Calu3 (cell line): Measurements from ENCODE around the gene MVB12A. TPM values are rescaled to one million over a fixed set of nuclear protein-coding genes. Genes with fewer than 3 reads are reported as not detected.

Experiments used
- BruUV-seq: library from RNA; stranded (reverse); fragments of 400-500 nt; replicated peaks from 2 replicates; lab custom pipeline; 2021; lab: Mats Ljungman, UMichigan
- CTCF ChIA-PET: fragments of 300-600 bp; sonication (Branson Sonifier 250); formaldehyde crosslinking; loops from one replicate; lab custom pipeline; 2022; ENCODE audit warnings: antibody characterized with exemption; lab: Charles Lee
- DNase-seq: peaks from one replicate; pipeline ENCODE4 v3.0.0; 2022
- H3K27ac Mint-ChIP-seq: one replicate; pipeline ENCODE4 v1.8.0; 2022; ENCODE audit warnings: mixed read lengths; ENCODE audit not compliant: unreplicated experiment
- H3K27me3 Mint-ChIP-seq: one replicate; pipeline ENCODE4 v1.8.0; 2022; ENCODE audit warnings: mixed read lengths; ENCODE audit not compliant: unreplicated experiment
- H3K36me3 Mint-ChIP-seq: one replicate; pipeline ENCODE4 v1.8.0; 2022; ENCODE audit warnings: mild to moderate bottlenecking, moderate library complexity, mixed read lengths; ENCODE audit not compliant: insufficient read depth, unreplicated experiment
- H3K4me1 Mint-ChIP-seq: one replicate; pipeline ENCODE4 v1.8.0; 2022; ENCODE audit warnings: mild to moderate bottlenecking, low read depth, mixed read lengths; ENCODE audit not compliant: unreplicated experiment
- H3K4me3 Mint-ChIP-seq: one replicate; pipeline ENCODE4 v1.8.0; 2022; ENCODE audit warnings: mild to moderate bottlenecking, low read depth, moderate library complexity, mixed read lengths; ENCODE audit not compliant: unreplicated experiment
- H3K9me3 Mint-ChIP-seq: one replicate; pipeline ENCODE4 v1.8.0; 2022; ENCODE audit warnings: low read depth, mixed read lengths; ENCODE audit not compliant: unreplicated experiment
- CTCF ChIP-seq: fragments of 200-600 bp; IDR thresholded peaks from one replicate; pipeline ENCODE4 v1.8.0; 2022; ENCODE audit warnings: antibody characterized with exemption; ENCODE audit not compliant: unreplicated experiment
- intact Hi-C: fragments of 100-400 bp; cut with micrococcal nuclease; formaldehyde crosslinking; loops from one replicate; pipeline ENCODE4 v1.10.0; 2022; ENCODE audit not compliant: unreplicated experiment
- total RNA-seq: library from RNA; stranded (reverse); gene quantifications from 2 replicates; pipeline ENCODE4 v1.2.3, GENCODE V29; 2022

The MVB12A gene
- total RNA-seq, 1 experiment from 2014 or later: 41.1 TPM

DNA sequence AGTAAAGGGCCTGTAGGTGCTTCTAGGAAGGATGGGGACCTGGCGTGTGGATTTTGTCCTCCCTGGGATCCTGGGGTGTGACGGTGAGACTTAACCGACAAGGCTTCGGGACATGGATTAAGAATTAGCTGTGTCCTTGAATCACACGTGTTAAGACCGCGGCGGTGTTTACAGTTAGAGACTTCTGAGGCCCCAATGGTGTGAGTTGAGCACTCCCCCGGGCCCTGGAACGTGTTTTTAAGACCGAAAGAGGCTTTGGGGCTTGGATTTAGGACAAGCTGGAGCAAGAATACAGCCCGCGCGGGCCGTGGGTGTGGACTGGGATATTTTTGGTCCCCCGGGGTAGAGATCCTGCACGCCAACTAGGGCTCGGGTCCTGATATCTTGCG, 49.2 kb downstream of the MVB12A start:
- CTCF ChIA-PET: interaction anchor here (0.6 kb wide), 1 partner anchor 25 kb away, joined by 4 read pairs; no protein-coding TSS in a partner anchor
- Mint-ChIP-seq H3K9me3 (no peaks in the 10 kb centered on the region), H3K4me1 (peaks cover 18% of the 10 kb centered on the region), H3K4me3 (peak overlapping the region; percentile 81), H3K27ac (peak overlapping the region; percentile 24), H3K36me3 (peaks cover 53% of the 10 kb centered on the region), H3K27me3 (no peaks in the 10 kb centered on the region)
- intact Hi-C loops: no loop called here
- no peak for DNase-seq
- no peak for TF ChIP-seq CTCF
- BruUV-seq: no TSS peak

DNA sequence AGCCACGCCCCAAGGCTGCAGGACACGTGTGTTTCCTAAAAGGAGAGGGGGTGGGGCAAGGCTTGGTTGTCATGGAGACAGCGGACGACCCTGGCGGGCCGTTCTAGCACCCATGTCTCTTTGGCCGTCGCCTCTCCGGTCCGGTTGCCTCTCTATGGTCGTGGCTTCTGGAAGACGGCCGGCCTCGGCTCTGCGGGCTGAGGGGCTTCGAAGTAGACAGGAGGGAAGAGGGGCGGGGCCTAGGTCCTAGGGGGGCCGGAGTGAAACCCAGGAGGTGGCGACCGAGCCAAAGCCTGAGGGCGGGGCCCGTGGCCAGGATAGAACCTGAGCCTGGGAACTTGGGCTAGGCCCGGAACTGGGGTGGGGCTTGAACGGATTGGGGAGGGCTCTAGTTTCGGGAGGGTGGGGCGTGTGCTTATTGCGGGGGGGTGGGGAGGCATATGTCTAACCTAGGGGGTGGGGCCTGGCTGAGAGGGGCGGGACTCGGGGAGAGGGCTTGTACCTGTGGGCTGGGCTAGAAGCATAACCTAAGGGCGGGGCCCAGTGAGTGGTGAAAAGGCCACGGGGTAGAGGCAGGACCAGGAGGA, 49.7 kb downstream of the MVB12A start:
- no TSS peak for BruUV-seq
- peak overlapping the region; percentile 24 for H3K27ac Mint-ChIP-seq

DNA sequence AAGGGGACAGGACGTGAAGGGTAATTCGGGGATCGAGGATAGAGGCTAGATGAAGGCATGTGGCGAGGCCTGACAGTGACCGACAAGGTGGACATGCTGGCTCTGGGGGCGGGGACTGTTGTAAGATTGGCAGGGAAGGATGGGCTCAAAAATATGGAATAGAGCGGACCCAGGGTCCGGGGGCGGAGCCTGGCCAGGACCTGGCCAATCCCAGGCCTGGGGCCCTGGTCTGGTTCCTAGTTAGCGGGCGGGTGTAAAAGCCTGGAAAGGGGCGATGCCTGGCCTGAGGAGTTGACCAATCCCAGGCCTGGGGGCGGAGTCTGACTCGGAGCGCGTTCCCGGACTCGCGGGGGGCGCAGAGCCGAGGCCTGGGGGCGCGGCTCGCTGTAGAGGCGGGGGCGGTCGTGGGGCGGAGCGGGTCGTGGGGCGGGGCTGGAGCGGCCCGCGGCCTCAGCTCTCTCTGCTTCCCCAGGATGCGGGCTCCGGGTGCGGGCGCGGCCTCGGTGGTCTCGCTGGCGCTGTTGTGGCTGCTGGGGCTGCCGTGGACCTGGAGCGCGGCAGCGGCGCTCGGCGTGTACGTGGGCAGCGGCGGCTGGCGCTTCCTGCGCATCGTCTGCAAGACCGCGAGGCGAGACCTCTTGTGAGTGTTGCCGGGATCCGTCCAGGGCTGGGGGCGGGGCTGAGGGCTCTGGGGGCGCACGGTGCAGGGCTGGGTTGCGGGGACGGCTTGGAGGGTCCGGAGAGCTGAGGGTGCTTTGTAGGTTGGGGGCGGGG, 50.4 kb downstream of the MVB12A start, which contains the start of gene SLC27A1:
SLC27A1 (plus strand) TSS at position 457 of the 774 bp plus-strand sequence; CDS start at position 474, 17 bp downstream.
- intact Hi-C loops: no loop called here
- Mint-ChIP-seq H3K9me3 (no peaks in the 10 kb centered on the region), H3K27ac (peak within 1 kb of the TSS; percentile 59), H3K27me3 (no peaks in the 10 kb centered on the region), H3K4me1 (peaks cover 18% of the 10 kb centered on the region), H3K4me3 (peak within 1 kb of the TSS; percentile 81), H3K36me3 (peaks cover 53% of the 10 kb centered on the region)
- TF ChIP-seq CTCF: no peak
- CTCF ChIA-PET: interaction anchor here (1.0 to 1.3 kb wide), 2 partner anchors 26 to 41 kb away, joined by 3 to 7 read pairs; partner anchors contain the start of gene PGLS
- peak; percentile 97 for DNase-seq
- BruUV-seq: no TSS peak

More for the DNA sequence above, 49.7 kb downstream of the MVB12A start:
- peak; percentile 91 for DNase-seq
- Mint-ChIP-seq H3K4me3 (peak overlapping the region; percentile 81), H3K36me3 (peaks cover 53% of the 10 kb centered on the region), H3K27me3 (no peaks in the 10 kb centered on the region), H3K9me3 (no peaks in the 10 kb centered on the region), H3K4me1 (peaks cover 18% of the 10 kb centered on the region)
- CTCF ChIA-PET: no interaction called here
- TF ChIP-seq CTCF: no peak
- intact Hi-C loops: no loop called here

DNA sequence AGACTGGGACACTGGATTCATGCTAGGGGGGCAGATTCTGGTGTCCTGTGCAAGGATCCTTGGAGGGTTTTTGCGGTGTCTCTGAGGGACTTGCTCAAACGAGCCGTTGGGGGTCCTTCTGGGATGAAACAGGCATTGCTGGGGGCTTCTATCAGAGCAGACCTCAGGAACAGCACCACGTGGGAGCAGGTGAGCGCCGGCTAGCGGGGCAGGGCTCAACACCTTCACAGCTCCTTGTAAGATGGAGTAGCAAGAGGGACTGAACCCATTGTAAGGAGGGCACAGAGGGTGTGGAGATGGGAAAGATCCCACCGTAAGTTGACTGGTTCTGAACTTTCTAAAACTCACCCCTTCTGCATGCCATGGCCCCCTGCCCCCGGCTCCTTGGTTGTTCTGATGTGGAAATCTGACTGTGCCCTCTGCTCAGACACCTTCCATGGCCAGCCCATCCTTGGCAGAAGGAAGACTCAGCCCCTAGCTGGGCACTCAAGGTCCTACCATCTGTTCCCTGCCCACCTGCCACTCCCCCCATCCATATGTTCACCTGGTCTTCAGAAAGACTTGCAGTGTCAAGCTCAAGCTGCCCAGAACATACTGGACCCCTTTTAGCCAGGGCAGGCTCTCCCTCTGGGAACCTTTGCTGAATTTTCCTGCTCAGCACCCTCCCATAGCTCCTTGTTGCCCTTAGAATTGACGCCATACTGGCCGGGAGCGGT, 51.7 kb downstream of the MVB12A start:
- Mint-ChIP-seq H3K27me3 (no peaks in the 10 kb centered on the region), H3K4me3 (peak overlapping the region; percentile 81), H3K36me3 (peaks cover 60% of the 10 kb centered on the region), H3K4me1 (peaks cover 18% of the 10 kb centered on the region), H3K27ac (peak overlapping the region; percentile 59), H3K9me3 (no peaks in the 10 kb centered on the region)
- TSS peak; percentile 21 for BruUV-seq
- intact Hi-C loops: no loop called here
- CTCF ChIA-PET: interaction anchor here (0.5 to 1.3 kb wide), 3 partner anchors 24 to 388 kb away, joined by 3 to 7 read pairs (median 3); partner anchors contain the start of gene PGLS
- TF ChIP-seq CTCF: no peak
- no peak for DNase-seq
